Sigmoid colon (tissue), 7 donors: ENCODE results near the gene PLCE1. TPM values are rescaled to one million over a fixed set of nuclear protein-coding genes. Genes with fewer than 3 reads are reported as not detected.

ENCODE experiments used
- DNase-seq: peaks from one replicate; pipeline ENCODE4 v3.0.0-alpha.2; 2019
- H3K27ac ChIP-seq, 4 donors: fragments of 200-600 bp; sonication (generic); one replicate each; pipeline ENCODE4 v1.5.1; 2016 to 2019; ENCODE audit warnings: mild to moderate bottlenecking in 1 of 4
- H3K27me3 ChIP-seq, 3 donors: fragments of 200-600 bp; sonication (generic); one replicate each; pipeline ENCODE4 v1.5.1; 2019; ENCODE audit warnings: mild to moderate bottlenecking in 1 of 3
- H3K36me3 ChIP-seq, 4 donors: fragments of 200-600 bp; sonication (generic); one replicate each; pipeline ENCODE4 v1.5.1; 2016 to 2019
- H3K4me1 ChIP-seq, 4 donors: fragments of 200-600 bp; sonication (generic); one replicate each; pipeline ENCODE4 v1.5.1; 2017 to 2019
- H3K4me3 ChIP-seq, 4 donors: fragments of 200-600 bp; sonication (generic); one replicate each; pipeline ENCODE4 v1.5.1; 2017 to 2019; ENCODE audit warnings: mild to moderate bottlenecking in 2 of 4, moderate library complexity in 1 of 4
- H3K9me3 ChIP-seq, 4 donors: fragments of 200-600 bp in 3 of 4; sonication (generic) in 3 of 4; one replicate each; pipeline versions ENCODE4 v1.5.1 to v1.6.1; 2013 to 2019
- CTCF ChIP-seq, 4 experiments: fragments of 450-650 bp in 3 of 4; fragments of 200-600 bp in 1 of 4; IDR thresholded peaks; one replicate each; pipeline ENCODE4 v1.5.1; 2016 to 2019; ENCODE audit warnings: antibody characterized with exemption in 4 of 4, mild to moderate bottlenecking in 3 of 4, moderate library complexity in 2 of 4
- EP300 ChIP-seq, 4 donors: sonication (generic); formaldehyde crosslinking; IDR thresholded peaks; one replicate each; pipeline ENCODE4 v1.6.1; 2017; ENCODE audit warnings: antibody characterized with exemption in 4 of 4
- POLR2A ChIP-seq, 2 donors: fragments of 450-650 bp; IDR thresholded peaks; one replicate each; pipeline ENCODE4 v1.6.1; 2016; ENCODE audit warnings: antibody characterized with exemption in 2 of 2, mild to moderate bottlenecking in 2 of 2, moderate library complexity in 2 of 2
- POLR2AphosphoS5 ChIP-seq, 4 donors: sonication (generic); formaldehyde crosslinking; IDR thresholded peaks; one replicate each; pipeline ENCODE4 v1.6.1; 2017; ENCODE audit warnings: antibody characterized with exemption in 4 of 4
- whole genome bisulfite sequencing, 2 donors: extraction: QIAGEN DNeasy Blood & Tissue Kit; methylation state at CpG; one replicate each; pipeline ENCODE4 v1.1.7; 2013; 5-methylcytosine and 5-hydroxymethylcytosine counted together
- intact Hi-C: fragments of 100-400 bp; cut with DNase I; formaldehyde crosslinking; loops from one replicate; pipeline ENCODE4 v1.15.1; 2023
- polyA plus RNA-seq, 3 donors: library from polyadenylated mRNA; stranded (reverse); fragments of 200-250 nt; gene quantifications; one replicate each; pipeline ENCODE4 v1.2.3, GENCODE V29; 2013
- total RNA-seq, 4 donors: library from RNA; depleted of rRNA; stranded (reverse); fragments of >200 nt; gene quantifications; one replicate each; pipeline ENCODE4 v1.1.0, GENCODE V29; 2016
- donor health status: healthy with polysubstance abuse.
- donor health status: Bipolar disorder and iron deficiency.
- donor health status: healthy.

PLCE1 gene
- total and polyA plus RNA-seq, 7 donors: 6.0 to 12.4 (median 8.1) TPM

GRCh38 chr10:94042834-94043175 is 49.1 kb downstream of the PLCE1 start:
- 21 to 66% methylated on average over 4 of the region's 4 CpGs for WGBS, 2 donors
- Histone ChIP-seq H3K27ac (no peak overlapping the region), H3K4me1 (no peaks in the 10 kb centered on the region), H3K36me3 (no peaks in the 10 kb centered on the region), H3K9me3 (no peaks in the 10 kb centered on the region), H3K27me3 (no peaks in the 10 kb centered on the region), H3K4me3 (no peak overlapping the region)
- intact Hi-C loops: no loop called here
- no peak for DNase-seq
- TF ChIP-seq CTCF (IDR thresholded peaks at IDR 0.05): no peak
- TF ChIP-seq POLR2AphosphoS5 (IDR thresholded peaks at IDR 0.05): no peak
- no peak for TF ChIP-seq POLR2A (IDR thresholded peaks at IDR 0.05)
- TF ChIP-seq EP300 (IDR thresholded peaks at IDR 0.05): no peak

Other genes with a start within 250 kb of the PLCE1 start
- gene LGI1, start 236.0 kb upstream of the PLCE1 start, total RNA-seq: 10 to 100 TPM in 2 of 4 donors, 1 to 10 TPM in 2; 3.2 to 28.1 (median 7.2) TPM
- 1 to 10 TPM in 2 of 3 donors, under 1 TPM in 1; 0.89 to 2.4 (median 1.2) TPM for gene LGI1, start 236.0 kb upstream of the PLCE1 start, polyA plus RNA-seq
- gene SLC35G1, start 100.0 kb upstream of the PLCE1 start, total RNA-seq: 1 to 10 TPM; 2.2 to 6.0 (median 4.2) TPM
- gene SLC35G1, start 100.0 kb upstream of the PLCE1 start, polyA plus RNA-seq: 10 to 100 TPM in 2 of 3 donors, 1 to 10 TPM in 1; 6.2 to 12.6 (median 11.1) TPM